Loucy (cell line): ENCODE results near the gene ERP44.

Experiments used
- H2AFZ ChIP-seq: fragments of 200-600 bp; sonication (generic); 2 replicates; pipeline ENCODE4 v1.6.0; 2016; ENCODE audit warnings: antibody characterized with exemption, mild to moderate bottlenecking, low read length, moderate library complexity
- H3F3A ChIP-seq: fragments of 200-600 bp; 2 replicates; pipeline ENCODE4 v1.6.0; 2016; ENCODE audit warnings: antibody characterized with exemption, low read depth, mild to moderate bottlenecking
- H3K27me3 ChIP-seq: fragments of 200-600 bp; sonication (generic); 2 replicates; pipeline ENCODE4 v1.6.1; 2014; ENCODE audit warnings: low read length, mild to moderate bottlenecking; ENCODE audit not compliant: insufficient read depth, poor library complexity, severe bottlenecking
- H3K36me3 ChIP-seq: fragments of 200-600 bp; sonication (generic); 2 replicates; pipeline ENCODE4 v1.6.1; 2016; ENCODE audit warnings: low read length; ENCODE audit not compliant: insufficient read depth
- H3K4me1 ChIP-seq: fragments of 200-600 bp; sonication (generic); 2 replicates; pipeline ENCODE4 v1.5.1; 2014; ENCODE audit warnings: low read length, mild to moderate bottlenecking; ENCODE audit not compliant: insufficient read depth, poor library complexity, severe bottlenecking
- H3K4me2 ChIP-seq: fragments of 200-600 bp; sonication (generic); 2 replicates; pipeline ENCODE4 v1.6.0; 2014; ENCODE audit warnings: antibody characterized with exemption, low read length, low read depth, mild to moderate bottlenecking; ENCODE audit not compliant: poor library complexity, severe bottlenecking
- H3K4me3 ChIP-seq: fragments of 200-600 bp; sonication (generic); 2 replicates; pipeline ENCODE4 v1.5.1; 2014; ENCODE audit warnings: low read length, mild to moderate bottlenecking, mixed read lengths; ENCODE audit not compliant: poor library complexity, severe bottlenecking
- H3K79me2 ChIP-seq: fragments of 200-600 bp; sonication (generic); 2 replicates; pipeline ENCODE4 v1.6.1; 2014; ENCODE audit warnings: low read length; ENCODE audit not compliant: insufficient read depth
- H3K9ac ChIP-seq: fragments of 200-600 bp; sonication (generic); 2 replicates; pipeline ENCODE4 v1.6.0; 2014; ENCODE audit warnings: mild to moderate bottlenecking, low read depth, low read length, moderate library complexity; ENCODE audit not compliant: poor library complexity, severe bottlenecking
- H3K9me2 ChIP-seq: fragments of 200-600 bp; sonication (generic); replicated peaks from 2 replicates; pipeline ENCODE4 v1.6.1; 2016; ENCODE audit warnings: low read depth, low read length, mixed read lengths
- H3K9me3 ChIP-seq: fragments of 200-600 bp; sonication (generic); 2 replicates; pipeline ENCODE4 v1.6.1; 2014; ENCODE audit warnings: mild to moderate bottlenecking, antibody characterized with exemption, low read length, low read depth; ENCODE audit not compliant: insufficient read depth
- H4K20me1 ChIP-seq: fragments of 200-600 bp; sonication (generic); 2 replicates; pipeline ENCODE4 v1.6.0; 2014; ENCODE audit warnings: antibody characterized with exemption, low read length, mild to moderate bottlenecking; ENCODE audit not compliant: insufficient read depth, poor library complexity, severe bottlenecking
- CTCF ChIP-seq: fragments of 200-600 bp; sonication (generic); conservative IDR thresholded peaks from 2 replicates; pipeline ENCODE4 v1.5.1; 2014; ENCODE audit warnings: mild to moderate bottlenecking, antibody characterized with exemption, low read length
- EZH2phosphoT487 ChIP-seq: fragments of 200-600 bp; IDR thresholded peaks from 2 replicates; pipeline ENCODE4 v1.6.1; 2018; ENCODE audit warnings: antibody characterized with exemption, mild to moderate bottlenecking, moderate library complexity, borderline replicate concordance

Gene ERP44

GRCh38 chr9:99966001-99966400 lies 132.8 kb downstream of the ERP44 start:
- Histone ChIP-seq H3K9me2 (no peaks in the 10 kb centered on the region), H3K79me2 (no peaks in the 10 kb centered on the region), H2AFZ (no peak overlapping the region), H3F3A (no peaks in the 10 kb centered on the region), H3K27me3 (no peaks in the 10 kb centered on the region), H3K4me1 (no peaks in the 10 kb centered on the region), H3K9me3 (no peaks in the 10 kb centered on the region), H4K20me1 (no peaks in the 10 kb centered on the region), H3K9ac (no peak overlapping the region), H3K4me3 (no peak overlapping the region), H3K4me2 (no peak overlapping the region), H3K36me3 (peaks cover 24% of the 10 kb centered on the region; the same call in 1 of the 2 replicates)
- no peak for TF ChIP-seq EZH2phosphoT487
- no peak for TF ChIP-seq CTCF

- H3K4me3 ChIP-seq, result no peak overlapping the region
- no peaks in the 10 kb centered on the region for H3K9me2 ChIP-seq
- H3K4me1 ChIP-seq, result no peaks in the 10 kb centered on the region
- H3K79me2 ChIP-seq, result no peaks in the 10 kb centered on the region
- no peaks in the 10 kb centered on the region for H3F3A ChIP-seq
- no peak overlapping the region for H3K4me2 ChIP-seq
- H3K9ac ChIP-seq, result no peak overlapping the region
- no peaks in the 10 kb centered on the region for H3K27me3 ChIP-seq
- H2AFZ ChIP-seq, result no peak overlapping the region
- no peak for TF ChIP-seq CTCF
- TF ChIP-seq EZH2phosphoT487, result no peak
- H3K36me3 ChIP-seq, result peaks cover 24% of the 10 kb centered on the region; the same call in 1 of the 2 replicates
- H4K20me1 ChIP-seq, result no peaks in the 10 kb centered on the region
- H3K9me3 ChIP-seq, result no peaks in the 10 kb centered on the region
Observed at GRCh38 chr9:99964336-99964735, 134.5 kb downstream of the ERP44 start.

- Histone ChIP-seq H3K27me3 (no peaks in the 10 kb centered on the region), H2AFZ (no peak overlapping the region), H3K4me2 (no peak overlapping the region), H3K9me3 (no peaks in the 10 kb centered on the region), H4K20me1 (no peaks in the 10 kb centered on the region), H3K9me2 (no peaks in the 10 kb centered on the region), H3K36me3 (peaks cover 14% of the 10 kb centered on the region; the same call in 1 of the 2 replicates), H3K4me3 (no peak overlapping the region), H3K79me2 (no peaks in the 10 kb centered on the region), H3K9ac (no peak overlapping the region), H3K4me1 (no peaks in the 10 kb centered on the region), H3F3A (no peaks in the 10 kb centered on the region)
- TF ChIP-seq EZH2phosphoT487, result no peak
- no peak for TF ChIP-seq CTCF
Observed at GRCh38 chr9:99962680-99963261, 136.0 kb downstream of the ERP44 start.
